OCI-LY7 (cell line): Measurements from ENCODE around the gene TNRC6C. TPM values are rescaled to one million over a fixed set of nuclear protein-coding genes. Genes with fewer than 3 reads are reported as not detected.

Experiments
- BruUV-seq: library from RNA; stranded (reverse); fragments of 400-500 nt; replicated peaks from 2 replicates; lab custom pipeline; 2021; lab: Mats Ljungman, UMichigan
- CTCF ChIA-PET: fragments of 300-600 bp; sonication (Branson Sonifier 250); formaldehyde crosslinking; loops from one replicate; lab custom pipeline; 2022; ENCODE audit warnings: antibody characterized with exemption; ENCODE audit not compliant: unreplicated experiment; lab: Charles Lee
- POLR2A ChIA-PET: fragments of 300-600 bp; sonication (Branson Sonifier 250); formaldehyde crosslinking; loops from one replicate; lab custom pipeline; 2022; ENCODE audit warnings: antibody characterized with exemption; lab: Charles Lee
- DNase-seq: peaks from one replicate; pipeline ENCODE4 v3.0.0-alpha.2; 2015; ENCODE audit warnings: low spot score
- H2AFZ ChIP-seq: fragments of 200-600 bp; sonication (generic), shearing (Covaris generic); 2 replicates; pipeline ENCODE4 v1.6.1; 2014; ENCODE audit warnings: mild to moderate bottlenecking, antibody characterized with exemption, low read length, moderate library complexity
- H3K27ac ChIP-seq: fragments of 200-600 bp; sonication (generic); 2 replicates; pipeline ENCODE4 v1.5.1; 2014; ENCODE audit warnings: mixed run types, low read depth, mild to moderate bottlenecking, moderate library complexity, low read length, inconsistent platforms; ENCODE audit not compliant: poor library complexity, severe bottlenecking
- H3K36me3 ChIP-seq: fragments of 200-600 bp; sonication (generic); 2 replicates; pipeline ENCODE4 v1.6.1; 2014; ENCODE audit warnings: mild to moderate bottlenecking, antibody characterized with exemption, low read length, moderate library complexity, mixed read lengths; ENCODE audit not compliant: insufficient read depth
- H3K4me1 ChIP-seq: fragments of 200-600 bp; sonication (generic); 2 replicates; pipeline ENCODE4 v1.5.1; 2014; ENCODE audit warnings: mild to moderate bottlenecking, low read length; ENCODE audit not compliant: insufficient read depth, poor library complexity, severe bottlenecking
- H3K4me2 ChIP-seq: fragments of 200-600 bp; sonication (generic); 2 replicates; pipeline ENCODE4 v1.6.1; 2014; ENCODE audit warnings: mild to moderate bottlenecking, low read length
- H3K4me3 ChIP-seq: fragments of 200-600 bp; sonication (generic); 2 replicates; pipeline ENCODE4 v1.5.1; 2014; ENCODE audit warnings: mild to moderate bottlenecking, low read depth, low read length; ENCODE audit not compliant: poor library complexity, severe bottlenecking
- H3K79me2 ChIP-seq: fragments of 200-600 bp; sonication (generic); 2 replicates; pipeline ENCODE4 v1.6.1; 2016; ENCODE audit warnings: low read depth, mild to moderate bottlenecking, low read length, moderate library complexity, mixed read lengths; ENCODE audit not compliant: insufficient read depth
- H3K9me2 ChIP-seq: fragments of 200-600 bp; sonication (generic); 2 replicates; pipeline ENCODE4 v1.6.1; 2016; ENCODE audit warnings: mild to moderate bottlenecking, low read length, mixed read lengths; ENCODE audit not compliant: insufficient read depth
- H3K9me3 ChIP-seq: fragments of 200-600 bp; sonication (generic); 2 replicates; pipeline ENCODE4 v1.6.1; 2014; ENCODE audit warnings: mild to moderate bottlenecking, mixed run types, low read length, mixed read lengths
- H4K20me1 ChIP-seq: fragments of 200-600 bp; sonication (generic); 2 replicates; pipeline ENCODE4 v1.6.1; 2014; ENCODE audit warnings: mild to moderate bottlenecking, antibody characterized with exemption, low read length, moderate library complexity, mixed read lengths; ENCODE audit not compliant: insufficient read depth
- CTCF ChIP-seq: fragments of 200-600 bp; sonication (generic); conservative IDR thresholded peaks from 2 replicates; pipeline ENCODE4 v1.5.1; 2014; ENCODE audit warnings: mild to moderate bottlenecking, antibody characterized with exemption, low read length, moderate library complexity, mixed read lengths
- EZH2phosphoT487 ChIP-seq: fragments of 200-600 bp; sonication (generic); IDR thresholded peaks from 2 replicates; pipeline ENCODE4 v1.6.1; 2018; ENCODE audit warnings: low read depth, borderline replicate concordance, mild to moderate bottlenecking, mixed run types, antibody characterized with exemption, low read length, moderate library complexity, mixed read lengths
- intact Hi-C: fragments of 100-400 bp; cut with micrococcal nuclease; formaldehyde crosslinking; loops from one replicate; pipeline ENCODE4 v1.10.0; 2022; ENCODE audit not compliant: unreplicated experiment
- total RNA-seq, 2 experiments: library from RNA; depleted of rRNA in 1 of 2; stranded (reverse); fragments of >200 nt in 1 of 2; shearing (Covaris generic) in 1 of 2; gene quantifications; 2 replicates each; pipeline ENCODE4 v1.2.3, GENCODE V29; 2014 to 2022

The TNRC6C gene
- total RNA-seq, 2 experiments from 2014 or later: 8.5 to 25.2 TPM

DNA sequence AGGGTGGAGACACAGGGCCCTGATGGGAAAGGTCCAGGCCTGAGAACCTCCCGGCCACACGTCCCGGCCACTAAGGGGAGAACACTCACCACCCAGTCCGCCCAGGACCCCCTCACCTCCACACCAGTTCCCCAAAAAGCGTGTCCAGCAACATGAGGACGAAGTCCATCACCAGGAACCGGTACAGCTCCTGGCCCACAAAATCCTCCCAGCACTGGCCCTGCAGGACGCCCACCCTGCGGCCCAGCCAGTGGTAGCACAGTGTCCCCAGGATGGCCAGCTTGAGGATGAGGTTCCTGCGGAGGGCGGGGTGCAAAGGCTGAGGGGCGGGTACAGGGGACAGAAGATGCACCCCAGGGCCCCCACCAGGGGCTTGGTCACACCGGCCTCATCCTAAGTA lies 162.0 kb downstream of the TNRC6C start:
- TF ChIP-seq CTCF: no peak
- TF ChIP-seq EZH2phosphoT487: no peak
- Histone ChIP-seq H3K4me2 (no peak overlapping the region), H3K36me3 (peaks cover 61% of the 10 kb centered on the region), H3K27ac (no peak overlapping the region), H3K79me2 (no peaks in the 10 kb centered on the region), H3K4me1 (peaks cover 38% of the 10 kb centered on the region), H3K9me2 (no peaks in the 10 kb centered on the region), H3K9me3 (no peaks in the 10 kb centered on the region), H3K4me3 (no peak overlapping the region), H4K20me1 (no peaks in the 10 kb centered on the region), H2AFZ (no peak overlapping the region)
- ChIA-PET POLR2A (no interaction called here), CTCF (no interaction called here)
- intact Hi-C loops: no loop called here
- BruUV-seq: no TSS peak
- DNase-seq: no peak

DNA sequence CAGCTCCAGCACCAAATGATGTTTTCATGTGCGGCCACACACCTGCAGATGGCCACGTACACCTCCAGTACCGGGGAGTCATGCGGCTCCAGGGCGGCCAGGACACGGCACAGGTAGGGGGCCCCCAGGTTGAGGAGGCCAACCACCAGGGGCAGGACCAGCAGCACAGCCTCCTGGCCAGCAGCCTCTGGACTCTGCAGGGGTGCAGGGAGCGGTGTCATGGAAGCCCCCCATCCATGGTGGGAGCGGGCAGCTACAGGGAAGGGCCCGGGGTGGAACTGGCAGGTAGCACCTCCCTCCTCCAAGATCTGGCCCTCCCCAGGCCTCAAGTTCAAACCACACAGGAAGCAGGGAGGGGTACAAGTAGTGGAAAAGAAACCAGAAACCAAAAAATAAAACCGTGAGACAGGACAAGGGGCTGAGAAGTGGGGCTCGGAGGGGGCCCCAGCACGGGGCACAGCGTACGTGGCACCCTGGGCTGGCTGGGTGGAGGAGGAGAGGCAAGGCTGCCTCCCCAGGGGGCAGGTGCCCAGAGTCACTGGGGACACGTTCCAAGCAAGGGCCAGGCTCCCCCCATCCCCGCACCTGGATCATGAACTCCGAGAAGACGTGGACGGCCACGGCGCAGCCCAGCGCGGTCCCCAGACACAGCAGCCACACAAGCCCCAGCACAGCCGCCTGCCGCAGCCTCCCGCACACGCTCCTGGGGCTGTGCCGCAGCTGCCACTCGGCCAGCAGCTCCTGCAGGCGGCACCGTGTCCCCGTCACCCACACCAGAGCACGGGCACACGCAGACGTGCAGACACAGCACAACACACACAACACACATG lies 162.7 kb downstream of the TNRC6C start:
- Histone ChIP-seq H3K9me3 (no peaks in the 10 kb centered on the region), H3K4me2 (peak overlapping the region; percentile 70), H3K36me3 (peaks cover 61% of the 10 kb centered on the region), H3K79me2 (no peaks in the 10 kb centered on the region), H3K9me2 (no peaks in the 10 kb centered on the region), H2AFZ (no peak overlapping the region), H3K4me1 (peaks cover 45% of the 10 kb centered on the region), H3K4me3 (peak overlapping the region; percentile 55), H4K20me1 (no peaks in the 10 kb centered on the region), H3K27ac (peak overlapping the region; percentile 47)
- TF ChIP-seq EZH2phosphoT487: no peak
- no peak for TF ChIP-seq CTCF
- intact Hi-C loops: no loop called here
- CTCF ChIA-PET: interaction anchor here (0.9 kb wide), 1 partner anchor 127 kb away, joined by 3 read pairs; no protein-coding TSS in a partner anchor
- POLR2A ChIA-PET: no interaction called here
- DNase-seq: peak; percentile 53
- BruUV-seq: no TSS peak

GRCh38 chr17:78121801-78122215 lies 163.3 kb downstream of the TNRC6C start:
- H3K27ac ChIP-seq: peak overlapping the region; percentile 47
- H3K9me3 ChIP-seq: no peaks in the 10 kb centered on the region
- TF ChIP-seq EZH2phosphoT487 (no peak), CTCF (no peak)
- no TSS peak for BruUV-seq
- H3K36me3 ChIP-seq: peaks cover 56% of the 10 kb centered on the region
- no peak for DNase-seq
- peak overlapping the region; percentile 70 for H3K4me2 ChIP-seq
- CTCF ChIA-PET: interaction anchor here (0.9 kb wide), 1 partner anchor 126 kb away, joined by 3 read pairs; no protein-coding TSS in a partner anchor
- no peaks in the 10 kb centered on the region for H4K20me1 ChIP-seq
- POLR2A ChIA-PET: no interaction called here
- no peaks in the 10 kb centered on the region for H3K9me2 ChIP-seq
- intact Hi-C loops: no loop called here
- peak overlapping the region; percentile 55 for H3K4me3 ChIP-seq
- peaks cover 51% of the 10 kb centered on the region for H3K4me1 ChIP-seq
- H3K79me2 ChIP-seq: peaks cover 4% of the 10 kb centered on the region; the same call in 1 of the 2 replicates
- no peak overlapping the region for H2AFZ ChIP-seq
